Thyroid gland (tissue), 4 donors: ENCODE measurements around the gene SOWAHC. TPM values are rescaled to one million over a fixed set of nuclear protein-coding genes. Genes with fewer than 3 reads are reported as not detected.
A peak's percentile ranks its signal among the peaks of the same experiment; 100 is the strongest.

Experiments used
- DNase-seq, 2 donors: peaks; one replicate each; pipeline ENCODE4 v3.0.0-alpha.2; 2019
- H3K27ac ChIP-seq, 3 donors: fragments of 200-600 bp; sonication (generic); 1 replicate in 2 of 3; 2 replicates in 1 of 3; pipeline ENCODE4 v1.5.1; 2016 to 2019; ENCODE audit warnings: mild to moderate bottlenecking in 1 of 3, moderate library complexity in 1 of 3
- H3K27me3 ChIP-seq: fragments of 200-600 bp; sonication (generic); one replicate; pipeline ENCODE4 v1.5.1; 2019
- H3K36me3 ChIP-seq, 2 donors: fragments of 200-600 bp; sonication (generic); one replicate each; pipeline ENCODE4 v1.5.1; 2016 to 2019
- H3K4me1 ChIP-seq, 2 donors: fragments of 200-600 bp; sonication (generic); one replicate each; pipeline ENCODE4 v1.5.1; 2017 to 2019
- H3K4me3 ChIP-seq, 3 donors: fragments of 200-600 bp; sonication (generic); replicated peaks in 1 of 3; 1 replicate in 2 of 3; 2 replicates in 1 of 3; pipeline ENCODE4 v1.5.1; 2016; ENCODE audit warnings: mild to moderate bottlenecking in 1 of 3
- H3K9me3 ChIP-seq: fragments of 200-600 bp; sonication (generic); one replicate; pipeline ENCODE4 v1.5.1; 2017
- CTCF ChIP-seq, 6 experiments: fragments of 200-600 bp in 3 of 6; fragments of 450-650 bp in 3 of 6; sonication (generic) in 3 of 6; IDR thresholded peaks; one replicate each; pipeline ENCODE4 v1.5.1; 2016 to 2019; ENCODE audit warnings: antibody characterized with exemption in 6 of 6, mild to moderate bottlenecking in 2 of 6, inconsistent platforms in 1 of 6, moderate library complexity in 1 of 6
- POLR2A ChIP-seq, 2 donors: fragments of 450-650 bp; IDR thresholded peaks; one replicate each; pipeline ENCODE4 v1.6.1; 2017; ENCODE audit warnings: antibody characterized with exemption in 2 of 2, mild to moderate bottlenecking in 2 of 2, moderate library complexity in 1 of 2
- WGBS, 2 donors: methylation state at CpG; one replicate each; pipeline ENCODE4 v1.1.5; 2017; 5-methylcytosine and 5-hydroxymethylcytosine counted together
- intact Hi-C: fragments of 100-400 bp; cut with DNase I; formaldehyde crosslinking; loops from one replicate; pipeline ENCODE4 v1.15.1; 2023
- total RNA-seq, 4 donors: library from RNA; depleted of rRNA; stranded (reverse); fragments of >200 nt; gene quantifications; one replicate each; pipeline ENCODE4 v1.2.3, GENCODE V29; 2016

SOWAHC gene
- total RNA-seq, 4 donors from 2014 or later = 13.4 to 18.7 (median 17.0) TPM

GRCh38 chr2:109649736-109650695 lies 35.9 kb downstream of the SOWAHC start:
- no peak overlapping the region for H3K4me3 ChIP-seq
- no peaks in the 10 kb centered on the region for H3K27me3 ChIP-seq
- H3K27ac ChIP-seq = no peak overlapping the region
- no peak for DNase-seq
- H3K9me3 ChIP-seq = no peaks in the 10 kb centered on the region
- TF ChIP-seq CTCF (IDR thresholded peaks at IDR 0.05) = no peak
- peaks cover 0 to 21% of the 10 kb centered on the region in 2 donors for H3K4me1 ChIP-seq
- intact Hi-C loops = no loop called here
- H3K36me3 ChIP-seq = no peaks in the 10 kb centered on the region
- 86% methylated on average over 14 of the region's 14 CpGs for WGBS, 2 donors

GRCh38 chr2:109654326-109655050 lies 40.3 kb downstream of the SOWAHC start:
- peaks cover 0 to 14% of the 10 kb centered on the region in 2 donors for H3K4me1 ChIP-seq
- H3K36me3 ChIP-seq = no peaks in the 10 kb centered on the region
- intact Hi-C loops = no loop called here
- WGBS, 2 donors = 66 to 71% methylated on average over 8 of the region's 8 CpGs
- H3K27ac ChIP-seq = peak overlapping the region in 1 of 3 donors; percentile 35
- no peaks in the 10 kb centered on the region for H3K27me3 ChIP-seq
- no peak for TF ChIP-seq POLR2A (IDR thresholded peaks at IDR 0.05)
- no peak for TF ChIP-seq CTCF (IDR thresholded peaks at IDR 0.05)
- DNase-seq = peak; percentile 60 to 72
- H3K9me3 ChIP-seq = no peaks in the 10 kb centered on the region
- no peak overlapping the region for H3K4me3 ChIP-seq

GRCh38 chr2:109655287-109655686 lies 41.1 kb downstream of the SOWAHC start:
- DNase-seq = no peak
- peak overlapping the region in 1 of 3 donors; percentile 10 for H3K27ac ChIP-seq
- 82 to 92% methylated on average over 3 of the region's 3 CpGs for WGBS, 2 donors
- intact Hi-C loops = no loop called here
- H3K36me3 ChIP-seq = no peaks in the 10 kb centered on the region
- H3K4me3 ChIP-seq = no peak overlapping the region
- no peaks in the 10 kb centered on the region for H3K9me3 ChIP-seq
- TF ChIP-seq POLR2A (IDR thresholded peaks at IDR 0.05) (no peak), CTCF (IDR thresholded peaks at IDR 0.05) (no peak)
- peaks cover under 1 to 17% of the 10 kb centered on the region in 2 donors for H3K4me1 ChIP-seq
- H3K27me3 ChIP-seq = no peaks in the 10 kb centered on the region

- Histone ChIP-seq H3K4me1 (peaks cover 3 to 14% of the 10 kb centered on the region in 2 donors), H3K27ac (no peak overlapping the region), H3K9me3 (no peaks in the 10 kb centered on the region), H3K4me3 (no peak overlapping the region), H3K36me3 (no peaks in the 10 kb centered on the region), H3K27me3 (no peaks in the 10 kb centered on the region)
- 62 to 65% methylated on average over 8 to 9 of the region's 9 CpGs for WGBS, 2 donors
- DNase-seq = no peak
- intact Hi-C loops = no loop called here
- no peak for TF ChIP-seq CTCF (IDR thresholded peaks at IDR 0.05)
- TF ChIP-seq POLR2A (IDR thresholded peaks at IDR 0.05) = no peak
These were observed 45.4 kb downstream of the SOWAHC start for GRCh38 chr2:109659396-109660045.
